Suprapubic skin (tissue), 4 donors: Measurements from ENCODE around the gene NPW. TPM values are rescaled to one million over a fixed set of nuclear protein-coding genes. Genes with fewer than 3 reads are reported as not detected.

Experiments
- DNase-seq, 2 donors: peaks; one replicate each; pipeline ENCODE4 v3.0.0-alpha.2; 2019; ENCODE audit warnings: low spot score in 2 of 2
- H3K27ac ChIP-seq: fragments of 200-600 bp; sonication (generic); one replicate; pipeline ENCODE4 v1.5.1; 2019
- H3K27me3 ChIP-seq: fragments of 200-600 bp; sonication (generic); one replicate; pipeline ENCODE4 v1.5.1; 2019
- H3K36me3 ChIP-seq: fragments of 200-600 bp; sonication (generic); one replicate; pipeline ENCODE4 v1.5.1; 2019
- H3K4me1 ChIP-seq: fragments of 200-600 bp; sonication (generic); one replicate; pipeline ENCODE4 v1.5.1; 2019
- H3K4me3 ChIP-seq: fragments of 200-600 bp; sonication (generic); one replicate; pipeline ENCODE4 v1.5.1; 2019; ENCODE audit warnings: mild to moderate bottlenecking
- H3K9me3 ChIP-seq: fragments of 200-600 bp; sonication (generic); one replicate; pipeline ENCODE4 v1.5.1; 2019
- EP300 ChIP-seq: sonication (generic); formaldehyde crosslinking; IDR thresholded peaks from one replicate; pipeline ENCODE4 v1.6.1; 2017; ENCODE audit warnings: antibody characterized with exemption
- POLR2A ChIP-seq, 2 donors: fragments of 450-650 bp; IDR thresholded peaks; one replicate each; pipeline ENCODE4 v1.6.1; 2017; ENCODE audit warnings: antibody characterized with exemption in 2 of 2, mild to moderate bottlenecking in 2 of 2, moderate library complexity in 2 of 2
- POLR2AphosphoS5 ChIP-seq, 3 donors: sonication (generic); formaldehyde crosslinking; IDR thresholded peaks; one replicate each; pipeline ENCODE4 v1.6.1; 2017; ENCODE audit warnings: antibody characterized with exemption in 3 of 3
- WGBS: methylation state at CpG from one replicate; pipeline ENCODE4 v1.1.5; 2018; 5-methylcytosine and 5-hydroxymethylcytosine counted together
- total RNA-seq, 4 donors: library from RNA; depleted of rRNA; stranded (reverse); fragments of >200 nt; gene quantifications; one replicate each; pipeline ENCODE4 v1.1.0, GENCODE V29; 2016
- TF ChIP-seq, protein P1 (sequence below), 2 donors: fragments of 200-600 bp in 1 of 2; fragments of 450-650 bp in 1 of 2; sonication (generic) in 1 of 2; IDR thresholded peaks; one replicate each; pipeline ENCODE4 v1.5.1; 2016 to 2019; ENCODE audit warnings: antibody characterized with exemption in 2 of 2, mild to moderate bottlenecking in 1 of 2, moderate library complexity in 1 of 2

Gene NPW
- total RNA-seq, 4 donors from 2014 or later, result 0.65 to 5.6 (median 3.0) TPM; not detected in 1

- no peak for DNase-seq
- no peak overlapping the region for H3K27ac ChIP-seq
- 49% methylated on average over 6 of the region's 13 CpGs for WGBS
Observed at GRCh38 chr16:2016407-2016922, 3.1 kb upstream of the NPW start.

DNA sequence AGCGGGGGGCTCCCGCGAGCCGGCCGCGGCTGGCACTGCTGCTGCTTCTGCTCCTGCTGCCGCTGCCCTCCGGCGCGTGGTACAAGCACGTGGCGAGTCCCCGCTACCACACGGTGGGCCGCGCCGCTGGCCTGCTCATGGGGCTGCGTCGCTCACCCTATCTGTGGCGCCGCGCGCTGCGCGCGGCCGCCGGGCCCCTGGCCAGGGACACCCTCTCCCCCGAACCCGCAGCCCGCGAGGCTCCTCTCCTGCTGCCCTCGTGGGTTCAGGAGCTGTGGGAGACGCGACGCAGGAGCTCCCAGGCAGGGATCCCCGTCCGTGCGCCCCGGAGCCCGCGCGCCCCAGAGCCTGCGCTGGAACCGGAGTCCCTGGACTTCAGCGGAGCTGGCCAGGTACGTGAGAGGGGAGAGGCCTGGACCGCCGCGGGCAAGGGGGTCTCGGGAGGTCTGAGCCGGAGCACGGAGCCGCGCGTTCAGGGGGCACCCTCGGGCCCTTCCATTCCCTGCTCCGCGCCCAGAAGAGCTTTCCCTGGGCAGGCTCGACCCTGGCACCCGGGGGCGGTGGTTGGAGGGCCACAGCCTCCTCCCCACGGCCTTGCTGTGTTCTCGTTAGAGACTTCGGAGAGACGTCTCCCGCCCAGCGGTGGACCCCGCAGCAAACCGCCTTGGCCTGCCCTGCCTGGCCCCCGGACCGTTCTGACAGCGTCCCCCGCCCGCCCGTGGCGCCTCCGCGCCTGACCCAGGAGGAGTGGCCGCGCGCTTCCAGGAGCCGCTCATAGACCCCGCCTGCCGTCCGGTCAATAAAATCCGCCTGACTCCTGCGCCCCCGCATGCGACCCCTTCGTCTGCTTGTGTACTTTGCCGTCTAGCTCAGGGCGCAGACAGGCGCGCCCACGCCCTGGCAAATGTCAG is 591 bp downstream of the NPW start:
- DNase-seq, result no peak
- H3K27ac ChIP-seq, result no peak overlapping the region
- H3K4me1 ChIP-seq, result peaks cover 43% of the 10 kb centered on the region
- TF ChIP-seq EP300 (no peak), POLR2A (IDR thresholded peaks at IDR 0.05) (no peak)
- H3K27me3 ChIP-seq, result peaks cover 34% of the 10 kb centered on the region
- H3K36me3 ChIP-seq, result no peaks in the 10 kb centered on the region
- under 1% methylated on average over 38 of the region's 96 CpGs for WGBS
- peak overlapping the region; percentile 13 for H3K4me3 ChIP-seq
- H3K9me3 ChIP-seq, result no peaks in the 10 kb centered on the region

More at GRCh38 chr16:2016407-2016922, 3.1 kb upstream of the NPW start:
- peaks cover 29% of the 10 kb centered on the region for H3K4me1 ChIP-seq
- no peak overlapping the region for H3K4me3 ChIP-seq
- no peaks in the 10 kb centered on the region for H3K36me3 ChIP-seq
- no peaks in the 10 kb centered on the region for H3K9me3 ChIP-seq
- H3K27me3 ChIP-seq, result peaks cover 30% of the 10 kb centered on the region
- TF ChIP-seq POLR2AphosphoS5 (IDR thresholded peaks at IDR 0.05) (no peak), POLR2A (IDR thresholded peaks at IDR 0.05) (no peak), EP300 (no peak)
- TF ChIP-seq, protein P1, sequence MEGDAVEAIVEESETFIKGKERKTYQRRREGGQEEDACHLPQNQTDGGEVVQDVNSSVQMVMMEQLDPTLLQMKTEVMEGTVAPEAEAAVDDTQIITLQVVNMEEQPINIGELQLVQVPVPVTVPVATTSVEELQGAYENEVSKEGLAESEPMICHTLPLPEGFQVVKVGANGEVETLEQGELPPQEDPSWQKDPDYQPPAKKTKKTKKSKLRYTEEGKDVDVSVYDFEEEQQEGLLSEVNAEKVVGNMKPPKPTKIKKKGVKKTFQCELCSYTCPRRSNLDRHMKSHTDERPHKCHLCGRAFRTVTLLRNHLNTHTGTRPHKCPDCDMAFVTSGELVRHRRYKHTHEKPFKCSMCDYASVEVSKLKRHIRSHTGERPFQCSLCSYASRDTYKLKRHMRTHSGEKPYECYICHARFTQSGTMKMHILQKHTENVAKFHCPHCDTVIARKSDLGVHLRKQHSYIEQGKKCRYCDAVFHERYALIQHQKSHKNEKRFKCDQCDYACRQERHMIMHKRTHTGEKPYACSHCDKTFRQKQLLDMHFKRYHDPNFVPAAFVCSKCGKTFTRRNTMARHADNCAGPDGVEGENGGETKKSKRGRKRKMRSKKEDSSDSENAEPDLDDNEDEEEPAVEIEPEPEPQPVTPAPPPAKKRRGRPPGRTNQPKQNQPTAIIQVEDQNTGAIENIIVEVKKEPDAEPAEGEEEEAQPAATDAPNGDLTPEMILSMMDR (IDR thresholded peaks at IDR 0.05), result no peak

- Histone ChIP-seq H3K9me3 (no peaks in the 10 kb centered on the region), H3K4me3 (peak overlapping the region; percentile 30), H3K36me3 (no peaks in the 10 kb centered on the region), H3K27me3 (peaks cover 34% of the 10 kb centered on the region), H3K4me1 (peaks cover 50% of the 10 kb centered on the region), H3K27ac (no peak overlapping the region)
- DNase-seq, result no peak
- WGBS, result 0% methylated on average over 8 of the region's 14 CpGs
- TF ChIP-seq POLR2A (IDR thresholded peaks at IDR 0.05), result no peak
- no peak for TF ChIP-seq EP300
- TF ChIP-seq, protein P1 (IDR thresholded peaks at IDR 0.05), result no peak
- TF ChIP-seq POLR2AphosphoS5 (IDR thresholded peaks at IDR 0.05), result no peak
Observed at GRCh38 chr16:2022723-2023091, 3.1 kb downstream of the NPW start.

GRCh38 chr16:2023092-2024031 is 3.8 kb downstream of the NPW start:
- 8% methylated on average over 18 of the region's 53 CpGs for WGBS
- Histone ChIP-seq H3K9me3 (no peaks in the 10 kb centered on the region), H3K4me1 (peaks cover 54% of the 10 kb centered on the region), H3K36me3 (no peaks in the 10 kb centered on the region), H3K27me3 (peaks cover 34% of the 10 kb centered on the region), H3K4me3 (peak overlapping the region; percentile 30), H3K27ac (peak overlapping the region; percentile 33)
- peak; percentile 96 to 97 for DNase-seq
- TF ChIP-seq POLR2A (IDR thresholded peaks at IDR 0.05) (no peak), POLR2AphosphoS5 (IDR thresholded peaks at IDR 0.05) (peak in 1 of 3 donors; percentile 41)
- TF ChIP-seq, protein P1 (IDR thresholded peaks at IDR 0.05), result peak; percentile 92 to 99

GRCh38 chr16:2024032-2024420 is 4.4 kb downstream of the NPW start:
- H3K36me3 ChIP-seq, result no peaks in the 10 kb centered on the region
- peak overlapping the region; percentile 30 for H3K4me3 ChIP-seq
- TF ChIP-seq POLR2A (IDR thresholded peaks at IDR 0.05) (no peak), EP300 (no peak), POLR2AphosphoS5 (IDR thresholded peaks at IDR 0.05) (no peak)
- TF ChIP-seq, protein P1 (IDR thresholded peaks at IDR 0.05), result no peak
- no peaks in the 10 kb centered on the region for H3K9me3 ChIP-seq
- no peak overlapping the region for H3K27ac ChIP-seq
- peaks cover 58% of the 10 kb centered on the region for H3K4me1 ChIP-seq
- DNase-seq, result no peak
- peaks cover 28% of the 10 kb centered on the region for H3K27me3 ChIP-seq
- 91% methylated on average over 12 of the region's 12 CpGs for WGBS
